Hepatocyte (in vitro differentiated cells): ENCODE results near the gene DMD. TPM values are rescaled to one million over a fixed set of nuclear protein-coding genes. Genes with fewer than 3 reads are reported as not detected.

Source experiments
- DNase-seq: peaks from one replicate; pipeline ENCODE4 v3.0.0-alpha.2; 2016; ENCODE audit warnings: low spot score
- H2AFZ ChIP-seq: fragments of 200-600 bp; sonication (generic); 2 replicates; pipeline ENCODE4 v1.6.0; 2016; ENCODE audit warnings: antibody characterized with exemption, mild to moderate bottlenecking
- H3K27ac ChIP-seq: fragments of 200-600 bp; sonication (generic); 2 replicates; pipeline ENCODE4 v1.5.1; 2016; ENCODE audit warnings: mild to moderate bottlenecking
- H3K27me3 ChIP-seq: fragments of 200-600 bp; sonication (generic); 2 replicates; pipeline ENCODE4 v1.6.1; 2016
- H3K36me3 ChIP-seq: fragments of 200-600 bp; sonication (generic); replicated peaks from 2 replicates; pipeline ENCODE4 v1.5.1; 2016; ENCODE audit warnings: low read depth; ENCODE audit not compliant: insufficient read depth
- H3K4me1 ChIP-seq: fragments of 200-600 bp; sonication (generic); 2 replicates; pipeline ENCODE4 v1.5.1; 2016; ENCODE audit warnings: mild to moderate bottlenecking, moderate library complexity; ENCODE audit not compliant: insufficient read depth
- H3K4me2 ChIP-seq: fragments of 200-600 bp; sonication (generic); 2 replicates; pipeline ENCODE4 v1.6.0; 2016
- H3K4me3 ChIP-seq: fragments of 200-600 bp; sonication (generic); 2 replicates; pipeline ENCODE4 v1.5.1; 2016; ENCODE audit warnings: mild to moderate bottlenecking
- H3K79me2 ChIP-seq: fragments of 200-600 bp; sonication (generic); 2 replicates; pipeline ENCODE4 v1.6.0; 2017; ENCODE audit warnings: mild to moderate bottlenecking
- H3K9me2 ChIP-seq: fragments of 200-600 bp; sonication (generic); replicated peaks from 2 replicates; pipeline ENCODE4 v1.6.0; 2017; ENCODE audit warnings: mild to moderate bottlenecking; ENCODE audit not compliant: insufficient read depth
- H3K9me3 ChIP-seq: fragments of 200-600 bp; sonication (generic); 2 replicates; pipeline ENCODE4 v1.5.1; 2016; ENCODE audit warnings: low read depth, mild to moderate bottlenecking
- H4K20me1 ChIP-seq: fragments of 200-600 bp; sonication (generic); 2 replicates; pipeline ENCODE4 v1.6.0; 2016; ENCODE audit warnings: mild to moderate bottlenecking; ENCODE audit not compliant: insufficient read depth, poor library complexity, severe bottlenecking
- CTCF ChIP-seq: fragments of 200-600 bp; sonication (generic); IDR thresholded peaks from 2 replicates; pipeline ENCODE4 v1.5.1; 2016; ENCODE audit warnings: antibody characterized with exemption, mild to moderate bottlenecking; ENCODE audit not compliant: poor library complexity
- EZH2 ChIP-seq: fragments of 200-600 bp; sonication (generic); IDR thresholded peaks from 2 replicates; pipeline ENCODE4 v1.6.1; 2016; ENCODE audit warnings: antibody characterized with exemption, mild to moderate bottlenecking, borderline replicate concordance
- EZH2phosphoT487 ChIP-seq: fragments of 200-600 bp; sonication (generic); IDR thresholded peaks from one replicate; pipeline ENCODE4 v1.6.1; 2018; ENCODE audit warnings: antibody characterized with exemption, mild to moderate bottlenecking, low read depth, moderate library complexity; ENCODE audit not compliant: unreplicated experiment, severe bottlenecking
- WGBS: methylation state at CpG from one replicate; pipeline ENCODE4 v1.1.6; 2016; ENCODE audit warnings: low lambda C conversion rate; ENCODE audit errors: missing lambda C conversion rate; 5-methylcytosine and 5-hydroxymethylcytosine counted together
- polyA plus RNA-seq: library from polyadenylated mRNA; unstranded; fragments of >200 nt; fragmentation: Nextera tagmentation; extraction: Ambion mirVana; gene quantifications from 2 replicates; pipeline ENCODE4 v1.2.1, GENCODE V29; 2016
- total RNA-seq: library from RNA; depleted of rRNA; stranded (reverse); fragments of >200 nt; gene quantifications from 2 replicates; pipeline ENCODE4 v1.2.3, GENCODE V29; 2014

DMD gene
- total and polyA plus RNA-seq, 2 experiments from 2014 or later, result 14.2 to 27.8 TPM

GRCh38 chrX:32483534-32484136, 727.7 kb downstream of the DMD start:
- TF ChIP-seq EZH2phosphoT487 (no peak), EZH2 (no peak), CTCF (peak; percentile 64)
- no peak overlapping the region for H3K4me3 ChIP-seq
- no peak overlapping the region for H3K4me2 ChIP-seq
- WGBS, result 35% methylated on average over 3 of the region's 3 CpGs
- H3K79me2 ChIP-seq, result no peaks in the 10 kb centered on the region
- DNase-seq, result peak; percentile 25
- no peaks in the 10 kb centered on the region for H3K36me3 ChIP-seq
- H3K9me2 ChIP-seq, result no peaks in the 10 kb centered on the region
- no peaks in the 10 kb centered on the region for H3K9me3 ChIP-seq
- H3K27ac ChIP-seq, result no peak overlapping the region
- H2AFZ ChIP-seq, result no peak overlapping the region
- H4K20me1 ChIP-seq, result no peaks in the 10 kb centered on the region
- no peaks in the 10 kb centered on the region for H3K27me3 ChIP-seq
- no peaks in the 10 kb centered on the region for H3K4me1 ChIP-seq

GRCh38 chrX:32480019-32480418, 731.3 kb downstream of the DMD start:
- WGBS, result 92% methylated on average over 2 of the region's 2 CpGs
- Histone ChIP-seq H3K36me3 (no peaks in the 10 kb centered on the region), H3K79me2 (no peaks in the 10 kb centered on the region), H3K9me2 (no peaks in the 10 kb centered on the region), H3K9me3 (no peaks in the 10 kb centered on the region), H4K20me1 (no peaks in the 10 kb centered on the region), H3K4me1 (no peaks in the 10 kb centered on the region), H3K27ac (no peak overlapping the region), H2AFZ (no peak overlapping the region), H3K4me3 (no peak overlapping the region), H3K4me2 (no peak overlapping the region), H3K27me3 (no peaks in the 10 kb centered on the region)
- TF ChIP-seq EZH2phosphoT487 (no peak), CTCF (no peak), EZH2 (no peak)
- DNase-seq, result no peak

DNA sequence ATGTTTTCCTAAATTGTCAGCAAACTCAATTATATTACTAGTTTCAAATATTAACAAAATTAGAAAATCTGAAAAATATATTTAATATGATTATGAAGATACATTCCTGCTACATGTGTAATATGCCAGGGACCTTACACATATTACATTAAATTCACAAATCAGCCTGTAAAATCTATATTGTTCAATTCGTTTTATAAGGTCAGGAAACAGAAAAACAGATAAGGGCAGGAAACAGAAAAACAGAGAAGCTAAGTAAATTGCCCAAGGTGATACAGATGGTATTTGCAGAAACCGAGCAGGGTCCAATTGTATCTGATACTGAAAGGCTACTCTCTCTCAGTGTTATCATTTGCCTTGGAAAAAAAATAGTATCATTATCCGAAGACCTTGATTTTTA, 739.0 kb downstream of the DMD start:
- no peak for DNase-seq
- 56% methylated on average over 3 of the region's 3 CpGs for WGBS
- H4K20me1 ChIP-seq, result no peaks in the 10 kb centered on the region
- H2AFZ ChIP-seq, result no peak overlapping the region
- no peaks in the 10 kb centered on the region for H3K36me3 ChIP-seq
- H3K9me2 ChIP-seq, result no peaks in the 10 kb centered on the region
- no peaks in the 10 kb centered on the region for H3K9me3 ChIP-seq
- no peak overlapping the region for H3K4me2 ChIP-seq
- H3K4me3 ChIP-seq, result no peak overlapping the region
- H3K4me1 ChIP-seq, result no peaks in the 10 kb centered on the region
- no peak for TF ChIP-seq CTCF
- H3K27ac ChIP-seq, result no peak overlapping the region
- no peaks in the 10 kb centered on the region for H3K79me2 ChIP-seq
- no peaks in the 10 kb centered on the region for H3K27me3 ChIP-seq

DNA sequence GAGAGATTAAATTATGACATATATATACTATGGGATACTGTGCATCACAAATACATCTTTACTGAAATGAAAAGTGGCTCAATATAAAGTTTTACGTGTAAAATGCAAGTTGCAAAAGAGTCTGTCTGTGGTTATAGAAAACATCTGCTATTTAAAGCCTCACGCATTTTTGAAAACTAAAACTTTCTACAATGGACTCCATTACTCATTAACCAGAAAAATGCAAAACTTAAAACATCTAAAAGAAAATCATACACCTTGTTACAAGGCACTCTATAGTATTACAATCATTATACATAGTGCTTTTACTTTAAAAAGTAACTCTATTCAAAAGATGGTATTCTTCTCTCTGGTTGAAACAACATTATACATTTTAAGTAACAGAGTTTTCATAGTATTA, 755.6 kb downstream of the DMD start:
- Histone ChIP-seq H3K9me3 (no peaks in the 10 kb centered on the region), H3K36me3 (no peaks in the 10 kb centered on the region), H2AFZ (no peak overlapping the region), H3K79me2 (no peaks in the 10 kb centered on the region), H3K27me3 (no peaks in the 10 kb centered on the region), H3K4me1 (no peaks in the 10 kb centered on the region), H3K4me3 (no peak overlapping the region), H4K20me1 (no peaks in the 10 kb centered on the region), H3K4me2 (no peak overlapping the region), H3K9me2 (no peaks in the 10 kb centered on the region), H3K27ac (no peak overlapping the region)
- WGBS, result 85% methylated on average over 2 of the region's 2 CpGs
- no peak for TF ChIP-seq EZH2phosphoT487
- no peak for TF ChIP-seq EZH2
- TF ChIP-seq CTCF, result no peak
- no peak for DNase-seq
